GM10847 (cell line): ENCODE results near the gene TNFRSF12A.

ENCODE experiments used
- POLR2A ChIP-seq: IDR thresholded peaks from 2 replicates; pipeline ENCODE4 v1.6.1; 2011; ENCODE audit not compliant: insufficient read length; ENCODE audit errors: extremely low read depth

TNFRSF12A gene

GRCh38 chr16:3020247-3020603 is at the start of gene TNFRSF12A:
Gene TNFRSF12A, plus strand, starts transcription at chr16:3020368. Its CDS starts 30 bp downstream, at chr16:3020398.
- peak; percentile 71 for TF ChIP-seq POLR2A

GRCh38 chr16:2970563-2970962 is 49.6 kb upstream of the TNFRSF12A start:
- no peak for TF ChIP-seq POLR2A

DNA sequence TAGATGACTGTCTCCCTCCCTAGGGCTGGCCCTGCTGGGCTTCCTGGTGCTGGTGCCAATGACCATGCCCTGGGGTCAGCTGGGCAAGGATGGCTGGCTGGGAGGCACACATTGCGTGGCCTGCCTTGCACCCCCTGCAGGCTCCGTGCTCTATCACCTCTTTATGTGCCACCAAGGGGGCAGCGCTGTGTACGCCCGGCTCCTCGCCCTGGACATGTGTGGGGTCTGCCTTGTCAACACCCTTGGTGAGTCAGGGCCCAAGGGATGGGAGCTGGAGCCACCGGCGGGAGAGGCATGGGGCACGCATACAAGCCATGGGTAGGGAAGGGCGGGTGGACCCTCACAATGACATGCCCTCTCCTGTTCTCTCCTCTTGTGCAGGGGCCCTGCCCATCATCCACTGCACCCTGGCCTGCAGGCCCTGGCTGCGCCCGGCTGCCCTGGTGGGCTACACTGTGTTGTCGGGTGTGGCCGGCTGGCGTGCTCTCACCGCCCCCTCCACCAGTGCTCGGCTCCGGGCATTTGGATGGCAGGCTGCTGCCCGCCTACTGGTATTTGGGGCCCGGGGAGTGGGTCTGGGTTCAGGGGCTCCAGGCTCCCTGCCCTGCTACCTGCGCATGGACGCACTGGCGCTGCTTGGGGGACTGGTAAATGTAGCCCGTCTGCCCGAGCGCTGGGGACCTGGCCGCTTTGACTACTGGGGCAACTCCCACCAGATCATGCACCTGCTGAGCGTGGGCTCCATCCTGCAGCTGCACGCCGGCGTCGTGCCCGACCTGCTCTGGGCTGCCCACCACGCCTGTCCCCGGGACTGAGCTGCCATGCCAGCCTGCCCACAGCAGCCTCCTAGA is 48.8 kb upstream of the TNFRSF12A start:
- TF ChIP-seq POLR2A = peak; percentile 14

DNA sequence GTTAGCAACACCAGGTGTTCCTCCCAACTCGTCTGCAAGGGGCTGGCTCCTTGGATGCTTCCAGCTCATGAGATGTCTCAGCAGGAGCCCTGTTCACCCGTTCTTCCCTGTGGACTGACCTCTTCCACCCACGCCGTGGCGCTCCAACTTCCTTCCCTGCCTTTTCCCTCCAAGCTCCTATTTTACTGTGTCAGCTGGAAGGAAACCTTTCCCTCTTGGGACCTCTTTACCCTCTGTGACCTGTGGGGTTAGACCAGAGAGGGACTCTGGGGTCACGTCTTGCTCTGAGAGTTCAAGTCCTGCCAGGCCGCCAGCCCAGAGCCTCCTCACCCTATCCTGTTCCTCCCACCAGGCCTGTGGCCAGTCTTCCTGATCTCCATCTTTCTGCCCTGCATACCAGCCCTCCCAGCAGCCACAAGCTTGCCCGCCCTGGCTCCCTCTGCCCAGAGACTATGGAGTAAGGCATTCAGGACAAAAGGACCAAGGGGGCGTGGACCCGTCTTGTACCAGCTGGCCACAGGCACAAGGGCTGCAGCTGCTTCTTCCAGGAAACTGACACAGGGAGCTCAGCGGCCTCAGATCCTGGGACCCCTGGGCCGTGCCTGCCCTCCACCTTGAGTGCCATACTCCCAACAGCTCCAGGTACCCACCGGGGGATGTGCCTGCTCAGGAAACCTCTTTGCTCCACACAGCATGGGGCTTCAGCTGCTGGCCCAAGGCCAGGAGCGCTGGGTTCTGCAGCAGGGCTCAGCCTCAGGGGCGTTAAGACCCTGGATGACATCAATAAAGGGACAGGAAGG is 48.0 kb upstream of the TNFRSF12A start:
- TF ChIP-seq POLR2A = no peak

GRCh38 chr16:2973093-2973492 is 47.1 kb upstream of the TNFRSF12A start:
- no peak for TF ChIP-seq POLR2A

GRCh38 chr16:2973605-2974318 is 46.4 kb upstream of the TNFRSF12A start:
- TF ChIP-seq POLR2A = no peak

DNA sequence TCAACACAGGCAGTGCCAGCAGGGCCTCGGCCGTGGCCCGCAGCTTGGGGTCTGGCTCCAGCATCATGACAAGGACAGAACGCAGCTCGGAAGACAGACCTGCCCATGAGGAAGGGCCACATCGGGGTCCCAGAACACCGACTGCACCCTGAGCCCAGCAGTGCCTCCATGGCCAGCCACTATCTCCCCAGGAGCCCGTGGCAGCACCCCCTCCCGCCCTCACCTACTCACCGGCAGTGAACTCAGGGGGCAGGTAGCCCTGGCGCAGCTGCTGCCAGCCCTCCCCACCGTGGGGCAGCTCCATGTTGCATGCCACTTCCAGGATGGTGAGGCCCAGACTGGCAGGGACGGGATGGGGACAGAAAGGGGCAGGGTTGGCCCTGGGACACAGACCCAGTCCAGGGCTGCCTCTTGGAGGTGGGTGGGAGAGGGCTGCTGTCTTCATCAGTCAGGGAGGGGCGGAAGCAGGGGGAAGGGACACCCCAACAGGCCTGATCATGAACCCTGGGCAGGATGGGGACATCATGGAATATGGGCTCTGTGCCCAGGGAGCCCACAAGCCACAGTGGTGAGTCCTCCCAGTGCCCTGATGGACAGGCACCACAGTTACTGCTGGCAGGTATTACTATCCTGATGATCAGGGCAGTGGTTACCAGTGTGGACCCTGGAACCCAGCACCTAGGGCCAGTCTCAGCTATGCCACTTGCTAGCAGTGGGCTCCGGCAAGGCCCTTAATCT is 45.7 kb upstream of the TNFRSF12A start:
- no peak for TF ChIP-seq POLR2A

GRCh38 chr16:2975161-2975795 is 44.9 kb upstream of the TNFRSF12A start:
- no peak for TF ChIP-seq POLR2A

- no peak for TF ChIP-seq POLR2A
These were observed 44.0 kb upstream of the TNFRSF12A start for GRCh38 chr16:2976201-2976600.

DNA sequence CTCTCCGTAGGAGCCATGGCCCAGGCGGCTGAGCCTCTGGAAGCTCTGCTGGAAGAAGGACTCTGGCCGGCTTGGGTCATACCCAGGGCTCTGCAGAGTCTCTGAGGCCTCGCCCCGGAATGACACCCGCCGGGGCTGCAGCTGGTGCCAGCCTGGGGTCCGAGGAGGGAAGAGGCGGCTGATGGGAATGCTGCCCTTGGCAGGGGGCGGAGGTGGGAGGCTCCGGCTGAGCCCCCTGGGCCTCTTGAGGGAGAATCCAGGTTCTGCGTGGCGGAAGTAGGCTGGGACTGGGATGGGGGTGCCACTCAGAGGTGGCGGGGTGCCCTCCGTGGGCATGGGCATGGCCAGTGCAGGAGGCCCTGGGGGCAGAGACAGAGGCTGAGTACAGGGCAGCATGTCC is 43.5 kb upstream of the TNFRSF12A start:
- TF ChIP-seq POLR2A = no peak

GRCh38 chr16:2977440-2977839 is 42.7 kb upstream of the TNFRSF12A start:
- TF ChIP-seq POLR2A = no peak

- TF ChIP-seq POLR2A = no peak
These were observed 40.4 kb upstream of the TNFRSF12A start for GRCh38 chr16:2979669-2980226.

GRCh38 chr16:2980227-2981176 is 39.7 kb upstream of the TNFRSF12A start, which contains the start of gene PKMYT1:
Gene PKMYT1, minus strand, starts transcription at chr16:2980446. Its CDS starts 789 bp downstream, at chr16:2979657.
- TF ChIP-seq POLR2A = peak; percentile 95
